ENCODE measurements around the gene UCK2. TPM values are rescaled to one million over a fixed set of nuclear protein-coding genes. Genes with fewer than 3 reads are reported as not detected.

The UCK2 gene
- polyA plus RNA-seq, 3 donors = 12.4 to 15.4 (median 12.8) TPM

DNA sequence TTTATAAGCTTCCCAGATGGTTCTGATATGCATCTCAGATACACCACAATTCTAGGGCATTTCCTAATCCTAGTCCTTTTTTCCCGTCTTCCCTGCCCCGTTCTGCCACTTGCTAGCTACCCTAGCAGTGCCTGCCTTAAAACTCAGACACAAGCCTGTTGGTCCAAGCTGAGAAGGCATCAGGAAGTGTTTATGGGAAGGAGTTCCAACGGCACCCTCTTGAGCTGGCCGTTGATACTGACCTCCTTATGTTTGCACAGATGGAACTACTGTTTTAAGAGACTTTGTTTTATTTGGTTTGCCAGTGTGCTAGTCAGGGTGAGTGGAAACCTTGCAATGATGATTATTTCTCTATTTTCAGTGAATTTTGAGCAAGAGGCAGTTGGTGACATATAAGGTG lies 67.2 kb downstream of the UCK2 start:
- TF ChIP-seq, protein P1, sequence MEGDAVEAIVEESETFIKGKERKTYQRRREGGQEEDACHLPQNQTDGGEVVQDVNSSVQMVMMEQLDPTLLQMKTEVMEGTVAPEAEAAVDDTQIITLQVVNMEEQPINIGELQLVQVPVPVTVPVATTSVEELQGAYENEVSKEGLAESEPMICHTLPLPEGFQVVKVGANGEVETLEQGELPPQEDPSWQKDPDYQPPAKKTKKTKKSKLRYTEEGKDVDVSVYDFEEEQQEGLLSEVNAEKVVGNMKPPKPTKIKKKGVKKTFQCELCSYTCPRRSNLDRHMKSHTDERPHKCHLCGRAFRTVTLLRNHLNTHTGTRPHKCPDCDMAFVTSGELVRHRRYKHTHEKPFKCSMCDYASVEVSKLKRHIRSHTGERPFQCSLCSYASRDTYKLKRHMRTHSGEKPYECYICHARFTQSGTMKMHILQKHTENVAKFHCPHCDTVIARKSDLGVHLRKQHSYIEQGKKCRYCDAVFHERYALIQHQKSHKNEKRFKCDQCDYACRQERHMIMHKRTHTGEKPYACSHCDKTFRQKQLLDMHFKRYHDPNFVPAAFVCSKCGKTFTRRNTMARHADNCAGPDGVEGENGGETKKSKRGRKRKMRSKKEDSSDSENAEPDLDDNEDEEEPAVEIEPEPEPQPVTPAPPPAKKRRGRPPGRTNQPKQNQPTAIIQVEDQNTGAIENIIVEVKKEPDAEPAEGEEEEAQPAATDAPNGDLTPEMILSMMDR (IDR thresholded peaks at IDR 0.05) = no peak
- Histone ChIP-seq H3K9me3 (replicated peaks in 1 of 2; ENCODE audit: control insufficient read depth in 1 of 2, insufficient read depth in 1 of 2, low read length in 2 of 2) (no peaks in the 10 kb centered on the region), H4K20me1 (ENCODE audit: insufficient read depth, low read length) (no peaks in the 10 kb centered on the region), H3K9ac (ENCODE audit: insufficient read depth, low read length, poor library complexity, severe bottlenecking) (no peak overlapping the region), H3K36me3 (replicated peaks in 1 of 2; ENCODE audit: control insufficient read depth in 1 of 2, insufficient read depth in 2 of 2, low read length in 2 of 2) (peaks cover 48 to 99% of the 10 kb centered on the region in 2 donors), H3K4me1 (ENCODE audit: control insufficient read depth in 1 of 2, insufficient read depth in 2 of 2, low read length in 2 of 2) (no peaks in the 10 kb centered on the region), H2AFZ (ENCODE audit: insufficient read depth, low read depth, low read length, poor library complexity, severe bottlenecking) (no peak overlapping the region), H3K27ac (ENCODE audit: low read depth in 1 of 2, low read length in 2 of 2) (no peak overlapping the region), H3K27me3 (ENCODE audit: control insufficient read depth in 2 of 2, insufficient read depth in 2 of 2, low read length in 2 of 2) (no peaks in the 10 kb centered on the region), H3K4me2 (replicated peaks; ENCODE audit: extremely low read depth, low read length, poor library complexity, severe bottlenecking) (no peak overlapping the region), H3K4me3 (replicated peaks in 1 of 3; ENCODE audit: low read depth in 2 of 3, low read length in 3 of 3) (no peak overlapping the region), H3K79me2 (ENCODE audit: insufficient read depth, low read length) (peaks cover 11% of the 10 kb centered on the region)
- intact Hi-C loops (cut with micrococcal nuclease) = no loop called here
- 63% methylated on average over 2 of the region's 4 CpGs for WGBS (ENCODE audit: insufficient coverage)
- H3K27ac Mint-ChIP-seq = peak overlapping the region in 2 of 7 donors; percentile 42 to 47
- peaks cover 70 to 79% of the 10 kb centered on the region in 2 donors for H3K36me3 Mint-ChIP-seq
- H3K4me1 Mint-ChIP-seq = no peaks in the 10 kb centered on the region
- H3K4me3 Mint-ChIP-seq = no peak overlapping the region
- no peaks in the 10 kb centered on the region for H3K27me3 Mint-ChIP-seq (ENCODE audit: low read depth in 3 of 3)
- H3K9me3 Mint-ChIP-seq = no peaks in the 10 kb centered on the region
- no peak for DNase-seq

DNA sequence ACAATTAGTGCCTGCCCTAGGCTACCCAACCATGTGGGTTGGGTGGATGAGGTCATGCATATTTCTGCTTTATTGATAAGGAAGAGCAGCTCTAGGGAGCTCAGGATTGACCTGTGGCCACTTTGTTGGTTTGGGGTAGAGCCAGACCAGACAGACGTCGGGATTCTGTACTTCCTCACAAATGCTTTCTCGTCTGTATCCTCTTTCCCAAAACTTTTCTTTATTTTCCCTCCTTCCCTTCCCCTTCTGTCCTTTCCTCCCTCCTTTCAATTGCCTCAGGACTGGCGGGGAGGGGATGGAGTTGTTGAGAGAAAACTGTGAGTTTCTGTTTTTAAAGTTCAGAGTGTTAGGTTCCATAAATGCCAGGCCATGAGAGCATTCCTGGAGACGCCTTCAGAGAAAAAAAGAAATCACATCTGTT lies 68.0 kb downstream of the UCK2 start:
- Histone ChIP-seq H3K79me2 (ENCODE audit: insufficient read depth, low read length) (peaks cover 2% of the 10 kb centered on the region), H3K27me3 (ENCODE audit: control insufficient read depth in 2 of 2, insufficient read depth in 2 of 2, low read length in 2 of 2) (no peaks in the 10 kb centered on the region), H3K36me3 (replicated peaks in 1 of 2; ENCODE audit: control insufficient read depth in 1 of 2, insufficient read depth in 2 of 2, low read length in 2 of 2) (peaks cover 47 to 100% of the 10 kb centered on the region in 2 donors), H2AFZ (ENCODE audit: insufficient read depth, low read depth, low read length, poor library complexity, severe bottlenecking) (no peak overlapping the region), H3K4me1 (ENCODE audit: control insufficient read depth in 1 of 2, insufficient read depth in 2 of 2, low read length in 2 of 2) (no peaks in the 10 kb centered on the region), H3K4me2 (replicated peaks; ENCODE audit: extremely low read depth, low read length, poor library complexity, severe bottlenecking) (no peak overlapping the region), H3K9ac (ENCODE audit: insufficient read depth, low read length, poor library complexity, severe bottlenecking) (no peak overlapping the region), H3K9me3 (replicated peaks in 1 of 2; ENCODE audit: control insufficient read depth in 1 of 2, insufficient read depth in 1 of 2, low read length in 2 of 2) (no peaks in the 10 kb centered on the region), H4K20me1 (ENCODE audit: insufficient read depth, low read length) (no peaks in the 10 kb centered on the region), H3K27ac (ENCODE audit: low read depth in 1 of 2, low read length in 2 of 2) (peak overlapping the region in 1 of 2 donors; percentile 22), H3K4me3 (replicated peaks in 1 of 3; ENCODE audit: low read depth in 2 of 3, low read length in 3 of 3) (no peak overlapping the region)
- no peak overlapping the region for H3K4me3 Mint-ChIP-seq
- H3K27ac Mint-ChIP-seq = peak overlapping the region in 2 of 7 donors; percentile 4 to 20
- no peak for DNase-seq
- H3K27me3 Mint-ChIP-seq (ENCODE audit: low read depth in 3 of 3) = no peaks in the 10 kb centered on the region
- H3K9me3 Mint-ChIP-seq = no peaks in the 10 kb centered on the region
- peaks cover 71 to 79% of the 10 kb centered on the region in 2 donors for H3K36me3 Mint-ChIP-seq
- no peaks in the 10 kb centered on the region for H3K4me1 Mint-ChIP-seq
- TF ChIP-seq, protein P1 (IDR thresholded peaks at IDR 0.05) = no peak
- 100% methylated on average over 1 of the region's 5 CpGs for WGBS (ENCODE audit: insufficient coverage)
- intact Hi-C loops (cut with micrococcal nuclease) = no loop called here

All from CD14-positive monocyte (primary cell).